K562 treated with DMSO at 1 percent for 24 hours (cell line): ENCODE data around the gene THEMIS2. TPM values are rescaled to one million over a fixed set of nuclear protein-coding genes. Genes with fewer than 3 reads are reported as not detected.

Experiments used
- total RNA-seq: library from RNA; unstranded; fragments of 300-600 nt; gene quantifications from 2 replicates; pipeline ENCODE4 v1.2.3, GENCODE V29; 2022; ENCODE audit warnings: low read depth; ENCODE audit not compliant: insufficient read depth

Gene THEMIS2
- 17.5 and 21.4 TPM in 2 replicates for total RNA-seq

DNA sequence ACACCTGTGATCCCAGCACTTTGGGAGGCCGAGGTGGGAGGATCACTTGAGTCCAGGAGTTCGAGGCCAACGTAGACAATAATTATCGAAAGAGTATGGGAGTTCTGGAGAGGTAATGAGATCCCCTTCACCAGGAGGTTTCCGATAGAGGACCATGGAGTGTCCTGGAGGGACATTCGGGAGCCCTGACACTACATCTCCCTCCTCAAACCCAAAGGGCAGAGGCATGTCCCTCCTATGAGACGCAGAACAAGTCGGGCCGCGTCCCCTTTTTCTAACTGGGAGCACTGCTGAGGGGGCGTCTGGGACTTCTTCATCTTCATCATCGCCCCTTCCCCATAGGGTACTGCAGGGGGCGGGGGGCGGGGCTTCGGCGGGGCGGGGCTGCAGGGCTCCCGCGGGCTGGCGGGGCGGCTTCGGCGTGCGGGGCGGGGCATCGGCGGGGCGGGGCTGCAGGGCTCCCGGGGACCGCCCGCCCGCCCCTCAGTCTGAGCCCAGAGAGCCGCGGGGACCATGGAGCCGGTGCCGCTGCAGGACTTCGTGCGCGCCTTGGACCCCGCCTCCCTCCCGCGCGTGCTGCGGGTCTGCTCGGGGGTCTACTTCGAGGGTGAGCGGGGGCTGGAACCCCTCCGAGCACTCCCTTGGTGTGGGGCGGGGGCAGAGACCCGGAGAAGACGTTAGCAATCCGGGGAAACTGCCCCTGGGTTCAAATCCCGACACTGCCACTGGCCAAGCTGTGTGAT lies at the start of gene THEMIS2:
Gene THEMIS2, plus strand, starts transcription at position 486 of the 743 bp plus-strand sequence. Its CDS starts 28 bp downstream, at position 514.

DNA sequence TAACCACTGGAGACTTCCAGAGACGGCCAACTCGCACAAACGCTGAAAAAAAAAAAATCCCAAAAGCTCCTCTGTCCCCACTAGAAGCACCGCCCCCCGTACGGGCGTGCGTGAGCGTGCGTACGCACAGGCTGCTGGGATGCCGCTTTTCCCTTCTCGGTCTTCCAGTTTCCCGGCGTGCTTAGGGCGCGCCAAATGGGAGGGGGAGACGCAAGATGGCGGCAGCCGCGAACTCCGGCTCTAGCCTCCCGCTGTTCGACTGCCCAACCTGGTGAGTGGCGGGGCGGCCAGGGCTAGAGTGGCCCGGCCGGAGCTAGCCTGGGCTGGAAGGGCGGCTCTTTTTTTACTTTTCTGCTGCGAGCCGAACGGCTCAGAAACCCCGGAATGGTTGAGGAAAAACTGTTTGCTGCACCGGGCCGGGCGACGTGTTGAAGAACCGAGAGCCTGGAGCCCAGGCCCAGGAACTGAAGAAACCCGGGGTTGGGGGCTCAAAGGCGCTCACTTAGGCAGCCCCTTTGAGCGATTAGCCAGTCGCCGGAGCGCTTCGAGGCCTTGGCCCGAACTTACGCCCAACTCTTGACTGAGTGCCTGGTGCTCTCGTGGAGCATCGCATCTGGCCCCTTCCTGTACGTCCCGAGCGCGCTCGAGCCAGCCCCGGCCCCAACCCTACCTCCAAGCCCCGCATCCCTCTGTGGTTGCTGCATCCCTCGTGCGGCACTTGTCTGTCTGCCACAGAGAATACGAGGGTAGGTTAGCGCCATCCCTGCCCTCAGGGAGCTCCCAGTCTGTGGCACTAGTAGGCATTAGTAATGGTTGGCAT lies 41.5 kb upstream of the THEMIS2 start, which contains the start of gene PPP1R8:
Gene PPP1R8, plus strand, starts transcription at position 162 of the 820 bp plus-strand sequence. Its CDS starts 54 bp downstream, at position 216.

DNA sequence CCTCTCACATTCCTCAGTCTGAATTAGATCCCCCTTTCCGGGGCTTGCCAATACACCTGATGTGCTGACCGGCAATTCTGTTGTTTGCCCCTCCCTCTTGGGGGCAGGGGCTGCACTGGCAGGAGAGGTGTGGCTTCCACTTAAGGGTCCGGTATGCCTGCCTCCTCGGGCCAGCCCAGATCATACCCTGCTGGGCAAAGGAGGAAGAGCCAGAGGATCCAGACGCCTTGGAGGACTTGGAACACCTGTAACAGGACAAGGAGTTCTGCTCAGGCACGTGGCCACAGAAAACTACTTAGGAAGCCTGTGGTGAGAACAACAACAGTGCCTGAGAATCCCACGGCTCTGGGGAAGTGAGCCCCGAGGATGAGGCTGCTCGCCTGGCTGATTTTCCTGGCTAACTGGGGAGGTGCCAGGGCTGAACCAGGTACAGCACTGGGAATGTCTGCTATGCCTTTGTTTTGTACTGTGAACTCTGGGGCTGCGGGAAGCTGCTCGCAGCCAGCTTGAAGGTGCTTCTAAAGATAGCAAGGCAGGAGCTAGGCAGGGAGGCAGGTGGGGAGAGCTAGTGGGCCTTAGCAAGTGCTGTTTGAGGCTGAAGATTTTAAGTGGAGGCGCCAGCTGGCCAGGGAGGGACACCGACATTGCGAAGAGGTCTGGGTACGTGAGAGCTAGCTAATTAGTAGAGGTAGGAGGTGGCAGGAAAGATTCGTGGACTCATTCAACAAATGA lies 62.6 kb downstream of the THEMIS2 start, which contains the start of gene SMPDL3B:
Gene SMPDL3B, plus strand, starts transcription at position 183 of the 732 bp plus-strand sequence. Its CDS starts 184 bp downstream, at position 367.

Other genes with a start within 250 kb of the THEMIS2 start
- not detected in 2 replicates for gene FGR, start 237.4 kb upstream of the THEMIS2 start, total RNA-seq
- 70.6 and 84.1 TPM in 2 replicates for gene IFI6, start 200.4 kb upstream of the THEMIS2 start, total RNA-seq
- gene FAM76A, start 146.6 kb upstream of the THEMIS2 start, total RNA-seq: 8.0 and 9.1 TPM in 2 replicates
- 28.6 and 30.3 TPM in 2 replicates for gene STX12, start 99.3 kb upstream of the THEMIS2 start, total RNA-seq
- gene PPP1R8, start 41.8 kb upstream of the THEMIS2 start, total RNA-seq: 49.4 and 50.1 TPM in 2 replicates
- gene RPA2, start 42.0 kb downstream of the THEMIS2 start, total RNA-seq: 99.4 and 99.8 TPM in 2 replicates
- gene SMPDL3B, start 62.5 kb downstream of the THEMIS2 start, total RNA-seq: 1.1 and 2.1 TPM in 2 replicates
- gene XKR8, start 87.4 kb downstream of the THEMIS2 start, total RNA-seq: 5.1 and 6.5 TPM in 2 replicates
- 12.8 and 14.5 TPM in 2 replicates for gene EYA3, start 216.1 kb downstream of the THEMIS2 start, total RNA-seq